Stimulated activated CD8-positive, alpha-beta memory T cell treated with anti-CD3 and anti-CD28 coated beads, Interleukin-12 subunit alpha, Interleukin-12 subunit beta, amount 100 ng/mL, for 24 hours (primary cell): ENCODE measurements around the gene LDHAL6A.
A peak's percentile ranks its signal among the peaks of the same experiment; 100 is the strongest.

Experiments used
- DNase-seq: peaks from one replicate; pipeline ENCODE4 v3.0.0-alpha.2; 2020; ENCODE audit errors: extremely low read depth

Gene LDHAL6A

GRCh38 chr11:18490736-18491485 lies 35.3 kb downstream of the LDHAL6A start:
- no peak for DNase-seq

GRCh38 chr11:18491924-18492323 lies 36.3 kb downstream of the LDHAL6A start:
- no peak for DNase-seq

- no peak for DNase-seq
These were observed 37.2 kb downstream of the LDHAL6A start for GRCh38 chr11:18492888-18493287.

GRCh38 chr11:18493310-18493709 lies 37.7 kb downstream of the LDHAL6A start:
- no peak for DNase-seq

GRCh38 chr11:18495271-18495670 lies 39.6 kb downstream of the LDHAL6A start:
- no peak for DNase-seq

GRCh38 chr11:18495703-18496102 lies 40.0 kb downstream of the LDHAL6A start:
- DNase-seq, result no peak

- DNase-seq, result no peak
These were observed 42.4 kb downstream of the LDHAL6A start for GRCh38 chr11:18498039-18498438.

GRCh38 chr11:18501629-18502028 lies 46.0 kb downstream of the LDHAL6A start:
- DNase-seq, result no peak

GRCh38 chr11:18502352-18502751 lies 46.7 kb downstream of the LDHAL6A start:
- no peak for DNase-seq

- no peak for DNase-seq
These were observed 65.5 kb downstream of the LDHAL6A start for GRCh38 chr11:18521122-18521521.

- no peak for DNase-seq
These were observed 66.7 kb downstream of the LDHAL6A start for GRCh38 chr11:18522388-18522787.

GRCh38 chr11:18523084-18523483 lies 67.4 kb downstream of the LDHAL6A start:
- no peak for DNase-seq

- no peak for DNase-seq
These were observed 68.6 kb downstream of the LDHAL6A start for GRCh38 chr11:18524248-18524647.

- no peak for DNase-seq
These were observed 70.5 kb downstream of the LDHAL6A start for GRCh38 chr11:18526130-18526520.

GRCh38 chr11:18526521-18527296 lies 71.1 kb downstream of the LDHAL6A start, which contains the start of gene TSG101:
TSG101 (minus strand) TSS chr11:18526942; CDS start chr11:18526816, 126 bp downstream.
- peak; percentile 83 for DNase-seq

- no peak for DNase-seq
These were observed 71.9 kb downstream of the LDHAL6A start for GRCh38 chr11:18527512-18527911.
